ENCODE measurements around the gene PFDN5. TPM values are rescaled to one million over a fixed set of nuclear protein-coding genes. Genes with fewer than 3 reads are reported as not detected.

PFDN5 gene
- total and polyA plus RNA-seq, 10 of the 15 experiments (the other 5 are each of a cell fraction or from before 2014, with no cell fraction given): 300 to 1,596 (median 495) TPM

- TF ChIP-seq ZNF592 (IDR thresholded peaks at IDR 0.05): no peak
- TF ChIP-seq HDAC6 (IDR thresholded peaks at IDR 0.05; ENCODE audit: unreplicated experiment): no peak
- TF ChIP-seq USF2 (IDR thresholded peaks at IDR 0.05; ENCODE audit: borderline replicate concordance, low read depth, low read length): no peak
- no peak for TF ChIP-seq IKZF2 (IDR thresholded peaks at IDR 0.05)
- TF ChIP-seq NKRF (conservative IDR thresholded peaks at IDR 0.05): no peak
- no peak for TF ChIP-seq SMAD1 (IDR thresholded peaks at IDR 0.05; ENCODE audit: low read depth, partially characterized antibody)
Observed at GRCh38 chr12:53265783-53266182, 29.6 kb upstream of the PFDN5 start (continued).

All from GM12878 (cell line).